ENCODE data around the gene FBXW11. TPM values are rescaled to one million over a fixed set of nuclear protein-coding genes. Genes with fewer than 3 reads are reported as not detected.

The FBXW11 gene
- total RNA-seq, 1 donor from 2014 or later = 62.1 TPM

DNA sequence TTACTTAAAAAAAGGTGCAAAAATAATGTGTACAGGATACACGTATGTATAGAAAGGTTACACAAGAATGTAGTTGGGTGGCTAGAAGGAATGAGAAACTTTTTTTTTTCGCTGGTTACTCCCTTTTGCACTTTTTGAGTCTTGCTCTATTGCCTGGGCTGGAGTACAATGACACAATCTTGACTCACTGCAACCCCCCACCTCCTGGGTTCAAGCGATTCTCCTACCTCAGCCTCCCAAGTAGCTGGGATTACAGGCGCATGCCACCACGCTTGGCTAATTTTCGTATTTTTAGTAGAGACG lies 15.8 kb downstream of the FBXW11 start:
- peaks cover 9% of the 10 kb centered on the region for H3K4me1 Mint-ChIP-seq
- H3K36me3 Mint-ChIP-seq = peaks cover 27% of the 10 kb centered on the region
- H3K27me3 Mint-ChIP-seq (ENCODE audit: low read depth) = no peaks in the 10 kb centered on the region
- H3K4me3 Mint-ChIP-seq = no peak overlapping the region
- no peaks in the 10 kb centered on the region for H3K9me3 Mint-ChIP-seq
- TF ChIP-seq CTCF (IDR thresholded peaks at IDR 0.05; ENCODE audit: unreplicated experiment) = no peak
- peak overlapping the region; percentile 12 for H3K27ac Mint-ChIP-seq
- no peak for DNase-seq (ENCODE audit: low spot score in 2 of 2, unreplicated experiment in 2 of 2)

GRCh38 chr5:171989946-171990712 lies 16.3 kb downstream of the FBXW11 start:
- H3K4me3 Mint-ChIP-seq = no peak overlapping the region
- H3K27ac Mint-ChIP-seq = peak overlapping the region; percentile 52
- DNase-seq (ENCODE audit: low spot score in 2 of 2, unreplicated experiment in 2 of 2) = no peak
- peaks cover 10% of the 10 kb centered on the region for H3K4me1 Mint-ChIP-seq
- TF ChIP-seq CTCF (IDR thresholded peaks at IDR 0.05; ENCODE audit: unreplicated experiment) = no peak
- no peaks in the 10 kb centered on the region for H3K9me3 Mint-ChIP-seq
- peaks cover 25% of the 10 kb centered on the region for H3K36me3 Mint-ChIP-seq
- no peaks in the 10 kb centered on the region for H3K27me3 Mint-ChIP-seq (ENCODE audit: low read depth)

DNA sequence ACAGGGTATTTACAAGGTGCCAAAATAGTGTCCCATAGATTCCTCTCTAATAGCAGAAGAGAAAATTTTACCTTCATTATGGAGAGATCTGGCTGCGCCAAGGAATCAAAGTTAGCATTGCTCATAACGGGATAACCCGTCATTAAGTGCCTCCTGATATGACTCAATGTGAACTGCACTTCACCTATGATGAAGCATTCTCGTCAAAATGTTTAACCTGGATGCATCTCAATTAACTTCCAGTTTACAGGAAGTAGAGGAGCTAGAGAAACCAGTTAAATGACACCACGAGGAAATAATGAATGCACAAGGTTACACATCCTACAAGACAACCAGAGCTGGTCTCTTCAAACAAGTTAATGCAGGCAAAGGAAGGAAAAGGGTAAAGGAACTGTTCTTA lies 17.2 kb downstream of the FBXW11 start:
- Mint-ChIP-seq H3K36me3 (peaks cover 24% of the 10 kb centered on the region), H3K9me3 (no peaks in the 10 kb centered on the region), H3K4me1 (peaks cover 12% of the 10 kb centered on the region), H3K4me3 (no peak overlapping the region), H3K27me3 (ENCODE audit: low read depth) (no peaks in the 10 kb centered on the region), H3K27ac (no peak overlapping the region)
- DNase-seq (ENCODE audit: low spot score in 2 of 2, unreplicated experiment in 2 of 2) = no peak
- no peak for TF ChIP-seq CTCF (IDR thresholded peaks at IDR 0.05; ENCODE audit: unreplicated experiment)

DNA sequence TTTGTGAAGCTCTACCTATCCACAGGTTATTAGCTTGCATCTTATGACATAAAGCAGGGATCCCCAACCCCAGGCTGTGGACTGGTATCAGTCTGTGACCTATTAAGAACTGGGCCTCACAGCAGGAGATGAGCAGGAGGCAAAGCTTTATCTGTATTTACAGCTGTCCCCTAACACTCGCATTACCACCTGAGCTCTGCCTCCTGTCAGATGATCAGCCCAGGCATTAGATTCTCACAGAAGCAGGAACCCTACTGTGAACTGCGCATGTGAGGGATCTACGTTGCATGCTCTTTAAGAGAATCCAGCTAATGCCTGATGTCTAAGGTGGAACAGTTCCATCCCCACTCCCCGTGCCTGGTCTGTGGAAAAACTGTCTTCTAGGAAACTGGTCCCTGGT lies 19.7 kb downstream of the FBXW11 start:
- no peak for TF ChIP-seq CTCF (IDR thresholded peaks at IDR 0.05; ENCODE audit: unreplicated experiment)
- no peak overlapping the region for H3K27ac Mint-ChIP-seq
- H3K27me3 Mint-ChIP-seq (ENCODE audit: low read depth) = no peaks in the 10 kb centered on the region
- peaks cover 2% of the 10 kb centered on the region for H3K9me3 Mint-ChIP-seq
- peaks cover 8% of the 10 kb centered on the region for H3K4me1 Mint-ChIP-seq
- no peak overlapping the region for H3K4me3 Mint-ChIP-seq
- DNase-seq (ENCODE audit: low spot score in 2 of 2, unreplicated experiment in 2 of 2) = no peak
- H3K36me3 Mint-ChIP-seq = peaks cover 22% of the 10 kb centered on the region

GRCh38 chr5:171984748-171985419 lies 21.6 kb downstream of the FBXW11 start:
- H3K4me3 Mint-ChIP-seq = no peak overlapping the region
- DNase-seq (ENCODE audit: low spot score in 2 of 2, unreplicated experiment in 2 of 2) = no peak
- H3K36me3 Mint-ChIP-seq = peaks cover 27% of the 10 kb centered on the region
- peaks cover 10% of the 10 kb centered on the region for H3K9me3 Mint-ChIP-seq
- peaks cover 8% of the 10 kb centered on the region for H3K4me1 Mint-ChIP-seq
- no peak overlapping the region for H3K27ac Mint-ChIP-seq
- H3K27me3 Mint-ChIP-seq (ENCODE audit: low read depth) = no peaks in the 10 kb centered on the region
- TF ChIP-seq CTCF (IDR thresholded peaks at IDR 0.05; ENCODE audit: unreplicated experiment) = no peak
